ENCODE results near the gene CENPN.

DNA sequence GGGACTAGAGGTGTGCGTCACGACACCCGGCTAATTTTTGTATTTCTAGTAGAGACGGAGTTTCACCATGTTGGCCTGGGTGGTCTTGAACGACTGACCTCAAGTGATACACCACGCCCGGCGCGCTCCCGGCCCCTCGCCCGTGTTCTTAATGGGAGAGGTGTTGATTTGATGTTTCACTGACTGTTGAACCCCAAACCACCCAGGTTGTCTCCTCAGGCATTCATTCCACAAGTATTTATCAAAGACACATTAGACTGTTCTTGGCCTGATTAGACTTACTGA lies 1.4 kb downstream of the CENPN start:
- TF ChIP-seq FOSL1 (IDR thresholded peaks at IDR 0.05; ENCODE audit: low read depth): no peak
- no peak for TF ChIP-seq EGR1 (IDR thresholded peaks at IDR 0.05; ENCODE audit: low read depth)
- TF ChIP-seq EZH2 (IDR thresholded peaks at IDR 0.05): no peak
- TF ChIP-seq, protein P1, sequence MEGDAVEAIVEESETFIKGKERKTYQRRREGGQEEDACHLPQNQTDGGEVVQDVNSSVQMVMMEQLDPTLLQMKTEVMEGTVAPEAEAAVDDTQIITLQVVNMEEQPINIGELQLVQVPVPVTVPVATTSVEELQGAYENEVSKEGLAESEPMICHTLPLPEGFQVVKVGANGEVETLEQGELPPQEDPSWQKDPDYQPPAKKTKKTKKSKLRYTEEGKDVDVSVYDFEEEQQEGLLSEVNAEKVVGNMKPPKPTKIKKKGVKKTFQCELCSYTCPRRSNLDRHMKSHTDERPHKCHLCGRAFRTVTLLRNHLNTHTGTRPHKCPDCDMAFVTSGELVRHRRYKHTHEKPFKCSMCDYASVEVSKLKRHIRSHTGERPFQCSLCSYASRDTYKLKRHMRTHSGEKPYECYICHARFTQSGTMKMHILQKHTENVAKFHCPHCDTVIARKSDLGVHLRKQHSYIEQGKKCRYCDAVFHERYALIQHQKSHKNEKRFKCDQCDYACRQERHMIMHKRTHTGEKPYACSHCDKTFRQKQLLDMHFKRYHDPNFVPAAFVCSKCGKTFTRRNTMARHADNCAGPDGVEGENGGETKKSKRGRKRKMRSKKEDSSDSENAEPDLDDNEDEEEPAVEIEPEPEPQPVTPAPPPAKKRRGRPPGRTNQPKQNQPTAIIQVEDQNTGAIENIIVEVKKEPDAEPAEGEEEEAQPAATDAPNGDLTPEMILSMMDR (IDR thresholded peaks at IDR 0.05 in 2 of 3, conservative IDR thresholded peaks at IDR 0.05 in 1 of 3; ENCODE audit: borderline replicate concordance in 1 of 3, insufficient read depth in 1 of 3, low read depth in 2 of 3, low read length in 2 of 3): no peak
- no peak for TF ChIP-seq POLR2A (IDR thresholded peaks at IDR 0.05; ENCODE audit: borderline replicate concordance, extremely low read depth, insufficient read depth, insufficient read length)
- TF ChIP-seq, protein P2, sequence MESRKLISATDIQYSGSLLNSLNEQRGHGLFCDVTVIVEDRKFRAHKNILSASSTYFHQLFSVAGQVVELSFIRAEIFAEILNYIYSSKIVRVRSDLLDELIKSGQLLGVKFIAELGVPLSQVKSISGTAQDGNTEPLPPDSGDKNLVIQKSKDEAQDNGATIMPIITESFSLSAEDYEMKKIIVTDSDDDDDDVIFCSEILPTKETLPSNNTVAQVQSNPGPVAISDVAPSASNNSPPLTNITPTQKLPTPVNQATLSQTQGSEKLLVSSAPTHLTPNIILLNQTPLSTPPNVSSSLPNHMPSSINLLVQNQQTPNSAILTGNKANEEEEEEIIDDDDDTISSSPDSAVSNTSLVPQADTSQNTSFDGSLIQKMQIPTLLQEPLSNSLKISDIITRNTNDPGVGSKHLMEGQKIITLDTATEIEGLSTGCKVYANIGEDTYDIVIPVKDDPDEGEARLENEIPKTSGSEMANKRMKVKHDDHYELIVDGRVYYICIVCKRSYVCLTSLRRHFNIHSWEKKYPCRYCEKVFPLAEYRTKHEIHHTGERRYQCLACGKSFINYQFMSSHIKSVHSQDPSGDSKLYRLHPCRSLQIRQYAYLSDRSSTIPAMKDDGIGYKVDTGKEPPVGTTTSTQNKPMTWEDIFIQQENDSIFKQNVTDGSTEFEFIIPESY (IDR thresholded peaks at IDR 0.05; ENCODE audit: extremely low read depth, insufficient replicate concordance, low read length): no peak
- no peak for TF ChIP-seq EZH2phosphoT487 (IDR thresholded peaks at IDR 0.05; ENCODE audit: borderline replicate concordance)
